PFSK-1 (cell line): ENCODE data around the gene ADAMTSL1.

ENCODE experiments used
- FOXP2 ChIP-seq: optimal IDR thresholded peaks from 2 replicates; pipeline ENCODE3; 2011; ENCODE audit warnings: borderline replicate concordance, control low read depth, inconsistent platforms; ENCODE audit not compliant: insufficient read depth; ENCODE audit errors: extremely low read length, extremely low read depth
- POLR2AphosphoS5 ChIP-seq: IDR thresholded peaks from 2 replicates; pipeline ENCODE4 v1.6.1; 2012; ENCODE audit warnings: low read depth, mild to moderate bottlenecking, control low read depth, low read length, moderate library complexity
- SIN3A ChIP-seq: IDR thresholded peaks from 2 replicates; pipeline ENCODE4 v1.6.1; 2012; ENCODE audit warnings: mild to moderate bottlenecking, low read length, moderate library complexity, borderline replicate concordance; ENCODE audit not compliant: insufficient read depth
- TAF1 ChIP-seq: IDR thresholded peaks from 2 replicates; pipeline ENCODE4 v1.6.1; 2012; ENCODE audit warnings: low read length, control low read depth, borderline replicate concordance; ENCODE audit not compliant: insufficient read depth
- TF ChIP-seq, protein P1 (sequence below), 2 experiments: IDR thresholded peaks; 2 replicates each; pipeline versions ENCODE4 v1.6.1 to v1.8.0; 2011 to 2012; ENCODE audit warnings: low read depth in 2 of 2, low read length in 2 of 2, control low read depth in 1 of 2, inconsistent platforms in 1 of 2, mild to moderate bottlenecking in 1 of 2, moderate library complexity in 1 of 2; ENCODE audit not compliant: insufficient read depth in 1 of 2

ADAMTSL1 gene

DNA sequence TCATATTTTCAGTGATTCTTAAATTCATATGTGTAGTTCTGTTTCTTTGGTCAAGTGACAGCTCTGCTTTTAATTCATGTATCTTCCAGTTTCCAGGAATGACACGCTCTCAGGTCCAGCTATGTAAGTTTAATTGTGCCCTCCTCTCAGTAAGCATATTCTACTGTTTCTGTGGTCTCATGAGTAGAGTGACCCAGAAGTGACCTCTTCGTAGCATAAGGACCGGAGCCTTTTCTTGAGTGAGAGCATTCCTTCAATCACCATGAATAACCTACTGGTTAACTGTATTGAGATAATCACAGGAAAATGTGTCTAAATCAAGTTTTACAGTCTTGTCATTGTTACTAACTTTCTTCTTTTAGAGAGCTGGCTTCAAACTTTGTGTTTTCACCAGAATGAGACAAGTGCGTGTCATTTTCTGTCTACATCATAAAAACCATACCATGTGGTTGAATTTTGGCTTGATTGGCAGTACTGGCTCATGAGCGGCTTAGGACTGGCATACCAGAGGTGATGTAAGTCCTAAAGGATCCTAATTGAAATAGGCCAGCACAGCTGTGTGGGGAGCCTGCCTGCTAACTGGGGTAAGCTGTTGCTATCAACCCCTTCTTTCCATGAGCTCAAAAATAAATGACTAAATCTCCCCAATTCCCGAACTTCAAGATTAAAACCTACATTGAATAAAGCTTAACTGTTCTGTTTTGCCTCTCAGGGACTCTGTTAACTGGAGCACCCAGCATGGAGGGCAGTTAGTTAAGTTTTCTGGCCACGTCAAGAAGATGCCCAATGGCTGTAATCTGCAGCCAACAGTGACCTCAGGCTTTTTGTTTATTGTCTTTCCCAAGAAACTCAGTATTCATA, 4.8 kb downstream of the ADAMTSL1 start:
- TF ChIP-seq POLR2AphosphoS5 (no peak), SIN3A (no peak), FOXP2 (no peak), TAF1 (no peak)
- TF ChIP-seq, protein P1, sequence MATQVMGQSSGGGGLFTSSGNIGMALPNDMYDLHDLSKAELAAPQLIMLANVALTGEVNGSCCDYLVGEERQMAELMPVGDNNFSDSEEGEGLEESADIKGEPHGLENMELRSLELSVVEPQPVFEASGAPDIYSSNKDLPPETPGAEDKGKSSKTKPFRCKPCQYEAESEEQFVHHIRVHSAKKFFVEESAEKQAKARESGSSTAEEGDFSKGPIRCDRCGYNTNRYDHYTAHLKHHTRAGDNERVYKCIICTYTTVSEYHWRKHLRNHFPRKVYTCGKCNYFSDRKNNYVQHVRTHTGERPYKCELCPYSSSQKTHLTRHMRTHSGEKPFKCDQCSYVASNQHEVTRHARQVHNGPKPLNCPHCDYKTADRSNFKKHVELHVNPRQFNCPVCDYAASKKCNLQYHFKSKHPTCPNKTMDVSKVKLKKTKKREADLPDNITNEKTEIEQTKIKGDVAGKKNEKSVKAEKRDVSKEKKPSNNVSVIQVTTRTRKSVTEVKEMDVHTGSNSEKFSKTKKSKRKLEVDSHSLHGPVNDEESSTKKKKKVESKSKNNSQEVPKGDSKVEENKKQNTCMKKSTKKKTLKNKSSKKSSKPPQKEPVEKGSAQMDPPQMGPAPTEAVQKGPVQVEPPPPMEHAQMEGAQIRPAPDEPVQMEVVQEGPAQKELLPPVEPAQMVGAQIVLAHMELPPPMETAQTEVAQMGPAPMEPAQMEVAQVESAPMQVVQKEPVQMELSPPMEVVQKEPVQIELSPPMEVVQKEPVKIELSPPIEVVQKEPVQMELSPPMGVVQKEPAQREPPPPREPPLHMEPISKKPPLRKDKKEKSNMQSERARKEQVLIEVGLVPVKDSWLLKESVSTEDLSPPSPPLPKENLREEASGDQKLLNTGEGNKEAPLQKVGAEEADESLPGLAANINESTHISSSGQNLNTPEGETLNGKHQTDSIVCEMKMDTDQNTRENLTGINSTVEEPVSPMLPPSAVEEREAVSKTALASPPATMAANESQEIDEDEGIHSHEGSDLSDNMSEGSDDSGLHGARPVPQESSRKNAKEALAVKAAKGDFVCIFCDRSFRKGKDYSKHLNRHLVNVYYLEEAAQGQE (IDR thresholded peaks at IDR 0.05; ENCODE audit: insufficient read depth in 1 of 2, low read depth in 2 of 2, low read length in 2 of 2), result no peak

DNA sequence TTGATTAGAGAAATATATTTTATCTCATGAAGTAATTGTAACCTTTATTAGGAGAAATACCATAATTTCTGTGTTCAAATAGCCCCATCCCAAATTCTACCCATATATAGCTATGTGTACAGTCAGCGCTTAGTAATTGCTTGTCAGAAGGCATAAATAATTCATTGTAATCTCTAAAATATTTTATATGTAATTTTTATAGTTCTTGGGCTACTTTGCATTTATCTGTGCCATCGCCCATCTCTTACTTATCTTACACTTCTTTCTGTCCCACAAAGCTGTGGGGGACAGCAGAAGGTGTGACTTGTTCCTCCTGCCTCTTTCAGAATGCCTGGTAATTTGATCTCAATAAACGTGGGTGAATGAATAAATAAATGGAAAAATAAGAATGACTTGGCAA, 5.5 kb downstream of the ADAMTSL1 start:
- no peak for TF ChIP-seq FOXP2
- no peak for TF ChIP-seq SIN3A
- no peak for TF ChIP-seq POLR2AphosphoS5
- TF ChIP-seq, protein P1 (IDR thresholded peaks at IDR 0.05; ENCODE audit: insufficient read depth in 1 of 2, low read depth in 2 of 2, low read length in 2 of 2), result no peak
- TF ChIP-seq TAF1, result no peak

DNA sequence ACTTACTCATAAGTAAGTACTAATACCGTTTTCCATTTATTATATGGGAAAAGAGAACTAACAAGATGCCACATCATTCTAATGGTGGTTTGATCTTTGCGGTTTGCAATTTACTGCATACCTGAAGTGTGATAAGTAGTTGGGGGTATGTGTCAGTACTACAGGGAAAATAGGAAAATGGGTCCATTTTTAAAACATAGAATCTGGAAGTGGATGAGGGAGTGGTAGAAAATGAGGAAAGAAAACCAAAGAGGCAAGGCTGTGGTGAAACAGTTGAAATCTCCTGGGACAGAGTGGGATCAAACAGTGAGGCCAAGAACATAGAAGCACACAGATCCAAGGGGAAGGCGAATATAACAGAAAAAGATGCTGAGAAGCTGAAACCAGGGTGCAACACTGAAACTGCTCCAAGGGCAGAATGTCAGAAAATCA, 6.7 kb downstream of the ADAMTSL1 start:
- TF ChIP-seq TAF1, result no peak
- no peak for TF ChIP-seq POLR2AphosphoS5
- TF ChIP-seq FOXP2, result no peak
- TF ChIP-seq, protein P1 (IDR thresholded peaks at IDR 0.05; ENCODE audit: insufficient read depth in 1 of 2, low read depth in 2 of 2, low read length in 2 of 2), result no peak
- TF ChIP-seq SIN3A, result no peak

DNA sequence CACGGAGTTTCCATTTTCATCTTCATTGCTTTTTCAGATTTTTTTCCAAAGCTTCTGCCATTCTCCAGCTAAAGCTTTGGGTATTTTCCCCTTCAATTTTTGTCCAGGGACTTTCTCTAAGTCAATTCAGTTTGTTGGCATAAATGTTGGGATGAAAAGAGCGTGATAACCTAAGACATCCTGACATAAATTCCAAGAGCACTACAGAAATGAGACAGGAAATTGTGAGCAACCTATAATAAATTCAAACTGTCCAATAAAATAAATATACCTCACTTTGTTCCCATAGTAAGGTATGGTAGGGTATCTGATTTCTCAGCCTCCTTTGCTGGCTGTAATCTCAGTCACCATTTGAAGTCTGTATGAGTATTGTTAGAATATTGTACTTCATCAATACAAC, 8.4 kb downstream of the ADAMTSL1 start:
- TF ChIP-seq TAF1 (no peak), POLR2AphosphoS5 (no peak), FOXP2 (no peak), SIN3A (no peak)
- TF ChIP-seq, protein P1 (IDR thresholded peaks at IDR 0.05; ENCODE audit: insufficient read depth in 1 of 2, low read depth in 2 of 2, low read length in 2 of 2), result no peak

DNA sequence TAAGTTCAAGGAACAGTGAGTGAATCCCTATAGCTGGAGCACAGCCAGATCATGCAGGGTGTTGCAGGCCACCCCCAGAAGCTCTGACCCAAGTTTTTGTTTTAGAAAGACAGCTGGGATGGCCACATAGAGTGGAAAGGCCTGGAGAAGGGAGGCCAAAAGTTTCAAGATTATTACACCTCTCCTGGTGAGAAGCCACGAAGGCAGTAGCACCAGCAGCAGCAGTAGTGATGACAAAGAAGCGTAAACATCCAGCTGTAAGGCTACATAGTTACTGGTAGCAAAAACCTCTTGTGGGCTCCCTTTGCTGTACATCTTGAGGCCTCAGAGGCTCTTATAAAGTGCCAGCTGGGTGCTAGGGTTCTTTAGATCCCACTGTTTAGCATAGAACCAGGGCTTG, 11.8 kb downstream of the ADAMTSL1 start:
- TF ChIP-seq POLR2AphosphoS5 (no peak), TAF1 (no peak)
- TF ChIP-seq, protein P1 (IDR thresholded peaks at IDR 0.05; ENCODE audit: insufficient read depth in 1 of 2, low read depth in 2 of 2, low read length in 2 of 2), result no peak
